ENCODE results near the gene PLXNB2.

PLXNB2 gene

DNA sequence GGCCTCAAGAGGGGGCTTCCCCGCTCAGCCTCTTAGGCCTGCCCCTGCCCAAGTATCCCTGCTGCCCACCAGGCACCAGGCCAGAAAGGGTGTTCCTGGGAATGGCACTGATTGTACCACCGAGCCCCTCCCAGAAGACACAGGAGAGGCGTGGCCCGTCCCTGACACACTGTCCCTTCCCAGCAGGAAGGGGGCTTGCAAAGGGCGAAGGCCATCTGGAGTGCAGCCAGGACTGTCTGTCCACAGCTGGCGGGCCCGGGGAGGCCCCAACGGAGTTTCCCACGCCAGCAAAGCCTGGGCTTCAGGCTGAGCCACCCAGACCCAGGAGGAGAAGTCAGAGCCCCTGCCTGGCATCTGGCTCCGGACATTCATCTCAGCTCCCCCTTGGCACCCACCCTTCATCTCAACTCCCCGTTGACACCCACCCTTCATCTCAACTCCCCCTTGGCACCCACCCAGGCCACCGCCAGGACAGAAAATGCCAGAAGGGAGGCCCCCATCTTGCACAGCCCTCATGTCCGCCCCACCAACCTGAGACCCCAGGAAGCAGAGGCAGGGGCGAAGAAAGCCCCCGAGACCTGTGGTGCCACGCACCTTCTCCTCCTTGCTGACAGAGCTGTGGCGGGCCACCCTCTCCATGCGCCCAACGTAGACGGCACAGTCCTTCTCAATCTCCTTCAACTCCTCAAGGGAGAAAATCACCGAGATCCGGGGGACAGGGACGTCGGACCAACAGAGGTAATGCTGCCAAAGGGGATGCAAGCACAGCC is 82.1 kb downstream of the PLXNB2 start:
- DNase-seq: no peak
